Transverse colon (tissue), 3 donors: Measurements from ENCODE around the gene CDH22.

Experiments used
- POLR2A ChIP-seq: fragments of 450-650 bp; IDR thresholded peaks from one replicate; pipeline ENCODE4 v1.6.1; 2016; ENCODE audit warnings: antibody characterized with exemption, mild to moderate bottlenecking, moderate library complexity
- TF ChIP-seq, protein P1 (sequence below), 5 experiments: fragments of 200-600 bp in 3 of 5; fragments of 450-650 bp in 2 of 5; sonication (generic) in 3 of 5; IDR thresholded peaks; 1 replicate in 2 of 5; 2 replicates in 3 of 5; pipeline ENCODE4 v1.5.1; 2016 to 2017; ENCODE audit warnings: antibody characterized with exemption in 5 of 5, inconsistent platforms in 3 of 5, mild to moderate bottlenecking in 2 of 5, moderate library complexity in 1 of 5

DNA sequence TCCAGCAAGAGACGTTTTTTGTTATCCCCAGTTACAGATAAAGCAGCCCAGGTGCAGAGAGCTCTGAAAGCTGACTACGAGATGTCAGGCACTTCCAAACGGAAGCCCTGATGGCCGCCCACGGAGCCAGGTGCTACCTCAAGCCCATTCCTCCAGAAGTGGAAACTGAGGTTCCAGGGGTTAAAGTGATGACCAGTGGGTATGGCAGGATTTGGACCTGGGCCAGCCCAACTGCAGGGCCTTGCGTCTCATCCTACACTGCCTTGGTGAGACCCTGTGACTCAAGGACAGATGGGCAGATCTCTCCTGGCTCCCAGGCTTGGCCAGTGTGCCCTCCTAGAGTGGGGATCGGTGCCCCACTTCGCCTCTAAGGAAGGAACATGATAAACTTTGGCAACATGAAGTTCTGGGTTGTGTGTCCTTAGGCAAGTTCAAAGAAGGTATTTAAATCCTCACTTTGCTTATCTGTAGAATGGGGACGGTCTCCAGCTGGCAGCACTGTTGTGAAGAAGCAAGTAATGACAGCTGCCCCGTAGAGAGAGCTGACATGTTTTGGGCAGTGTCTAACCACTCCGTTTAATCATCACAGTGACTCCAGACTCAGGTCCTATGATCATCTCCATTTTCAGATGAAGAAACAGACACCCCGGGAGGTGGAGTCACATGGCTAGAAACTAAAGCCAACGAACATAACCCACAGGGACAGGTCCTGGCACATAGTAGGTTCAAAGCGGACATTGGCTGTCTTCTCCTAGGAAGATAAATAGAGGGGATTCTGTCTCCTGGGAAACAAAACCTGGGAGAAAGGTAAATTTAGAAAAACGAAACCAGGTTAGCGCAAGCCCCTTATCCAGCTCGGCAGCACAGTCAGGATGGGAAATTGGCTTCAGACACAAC is 34.4 kb upstream of the CDH22 start:
- TF ChIP-seq, protein P1, sequence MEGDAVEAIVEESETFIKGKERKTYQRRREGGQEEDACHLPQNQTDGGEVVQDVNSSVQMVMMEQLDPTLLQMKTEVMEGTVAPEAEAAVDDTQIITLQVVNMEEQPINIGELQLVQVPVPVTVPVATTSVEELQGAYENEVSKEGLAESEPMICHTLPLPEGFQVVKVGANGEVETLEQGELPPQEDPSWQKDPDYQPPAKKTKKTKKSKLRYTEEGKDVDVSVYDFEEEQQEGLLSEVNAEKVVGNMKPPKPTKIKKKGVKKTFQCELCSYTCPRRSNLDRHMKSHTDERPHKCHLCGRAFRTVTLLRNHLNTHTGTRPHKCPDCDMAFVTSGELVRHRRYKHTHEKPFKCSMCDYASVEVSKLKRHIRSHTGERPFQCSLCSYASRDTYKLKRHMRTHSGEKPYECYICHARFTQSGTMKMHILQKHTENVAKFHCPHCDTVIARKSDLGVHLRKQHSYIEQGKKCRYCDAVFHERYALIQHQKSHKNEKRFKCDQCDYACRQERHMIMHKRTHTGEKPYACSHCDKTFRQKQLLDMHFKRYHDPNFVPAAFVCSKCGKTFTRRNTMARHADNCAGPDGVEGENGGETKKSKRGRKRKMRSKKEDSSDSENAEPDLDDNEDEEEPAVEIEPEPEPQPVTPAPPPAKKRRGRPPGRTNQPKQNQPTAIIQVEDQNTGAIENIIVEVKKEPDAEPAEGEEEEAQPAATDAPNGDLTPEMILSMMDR (IDR thresholded peaks at IDR 0.05) = no peak
- no peak for TF ChIP-seq POLR2A
